ENCODE measurements around the gene ZNF599. TPM values are rescaled to one million over a fixed set of nuclear protein-coding genes. Genes with fewer than 3 reads are reported as not detected.

ZNF599 gene
- total and polyA plus RNA-seq, 10 donors = 3.3 to 10.5 (median 6.0) TPM

GRCh38 chr19:34793565-34793964, 20.6 kb upstream of the ZNF599 start:
- intact Hi-C loops (cut with DNase I; ENCODE audit: low total_unique reads) = no loop called here
- Histone ChIP-seq H3K36me3 (no peaks in the 10 kb centered on the region), H3K27me3 (replicated peaks in 1 of 7) (no peaks in the 10 kb centered on the region), H3K9me3 (peaks cover 0 to 25% (median 3%) of the 10 kb centered on the region in 8 donors), H3K27ac (no peak overlapping the region), H3K4me3 (no peak overlapping the region), H3K4me1 (no peaks in the 10 kb centered on the region)
- 63 to 76% (median 72%) methylated on average over 3 of the region's 3 CpGs for WGBS, 5 donors
- no peak for TF ChIP-seq POLR2A (IDR thresholded peaks at IDR 0.05)
- TF ChIP-seq POLR2AphosphoS5 (IDR thresholded peaks at IDR 0.05) = no peak
- TF ChIP-seq, protein P1, sequence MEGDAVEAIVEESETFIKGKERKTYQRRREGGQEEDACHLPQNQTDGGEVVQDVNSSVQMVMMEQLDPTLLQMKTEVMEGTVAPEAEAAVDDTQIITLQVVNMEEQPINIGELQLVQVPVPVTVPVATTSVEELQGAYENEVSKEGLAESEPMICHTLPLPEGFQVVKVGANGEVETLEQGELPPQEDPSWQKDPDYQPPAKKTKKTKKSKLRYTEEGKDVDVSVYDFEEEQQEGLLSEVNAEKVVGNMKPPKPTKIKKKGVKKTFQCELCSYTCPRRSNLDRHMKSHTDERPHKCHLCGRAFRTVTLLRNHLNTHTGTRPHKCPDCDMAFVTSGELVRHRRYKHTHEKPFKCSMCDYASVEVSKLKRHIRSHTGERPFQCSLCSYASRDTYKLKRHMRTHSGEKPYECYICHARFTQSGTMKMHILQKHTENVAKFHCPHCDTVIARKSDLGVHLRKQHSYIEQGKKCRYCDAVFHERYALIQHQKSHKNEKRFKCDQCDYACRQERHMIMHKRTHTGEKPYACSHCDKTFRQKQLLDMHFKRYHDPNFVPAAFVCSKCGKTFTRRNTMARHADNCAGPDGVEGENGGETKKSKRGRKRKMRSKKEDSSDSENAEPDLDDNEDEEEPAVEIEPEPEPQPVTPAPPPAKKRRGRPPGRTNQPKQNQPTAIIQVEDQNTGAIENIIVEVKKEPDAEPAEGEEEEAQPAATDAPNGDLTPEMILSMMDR (IDR thresholded peaks at IDR 0.05 in 8 of 11, conservative IDR thresholded peaks at IDR 0.05 in 3 of 11) = no peak
- DNase-seq = no peak

GRCh38 chr19:34788074-34788473, 15.1 kb upstream of the ZNF599 start:
- peaks cover 0 to 9% (median 0%) of the 10 kb centered on the region in 8 donors for H3K9me3 ChIP-seq
- H3K4me3 ChIP-seq = no peak overlapping the region
- no peak for DNase-seq
- no peaks in the 10 kb centered on the region for H3K27me3 ChIP-seq (replicated peaks in 1 of 7)
- no peak overlapping the region for H3K27ac ChIP-seq
- intact Hi-C loops (cut with DNase I; ENCODE audit: low total_unique reads) = no loop called here
- 59 to 73% (median 60%) methylated on average over 2 of the region's 2 CpGs for WGBS, 5 donors
- no peak for TF ChIP-seq POLR2A (IDR thresholded peaks at IDR 0.05)
- TF ChIP-seq, protein P1 (IDR thresholded peaks at IDR 0.05 in 8 of 11, conservative IDR thresholded peaks at IDR 0.05 in 3 of 11) = no peak
- TF ChIP-seq POLR2AphosphoS5 (IDR thresholded peaks at IDR 0.05) = no peak
- no peaks in the 10 kb centered on the region for H3K36me3 ChIP-seq
- no peaks in the 10 kb centered on the region for H3K4me1 ChIP-seq

DNA sequence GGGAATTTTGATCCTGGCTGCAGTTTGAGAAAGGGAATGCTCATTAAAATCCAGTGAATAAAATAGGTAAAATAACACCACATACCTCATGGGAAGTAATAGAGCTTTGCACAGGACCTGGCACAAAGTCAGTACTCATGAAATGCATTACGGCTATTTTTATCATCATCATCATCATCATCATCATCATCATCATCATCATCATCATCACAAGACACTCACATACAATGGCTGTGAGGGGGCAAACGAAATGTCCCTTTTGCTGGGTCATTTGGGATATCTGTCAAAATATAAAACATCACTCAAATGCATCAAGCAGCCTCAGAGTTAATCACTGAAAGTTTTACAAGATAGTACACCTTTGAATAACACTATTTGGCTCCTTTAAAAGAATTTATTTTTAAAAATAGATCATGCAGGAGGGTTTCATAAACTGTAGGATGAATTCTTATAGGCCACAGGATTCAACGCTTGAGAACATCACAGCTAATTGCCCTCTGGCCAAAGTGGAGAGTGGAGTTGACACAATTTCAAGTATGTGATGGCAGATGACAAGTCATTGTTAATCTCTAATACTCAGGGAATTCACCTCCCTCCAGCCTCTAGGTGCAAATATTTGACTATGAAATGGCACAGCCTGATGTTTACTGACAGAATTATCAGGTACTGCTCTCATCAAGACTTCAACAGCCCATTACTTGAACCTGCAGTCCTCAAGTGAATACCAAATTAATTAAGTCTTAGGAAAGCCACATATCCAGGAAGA, 14.2 kb upstream of the ZNF599 start:
- H3K27ac ChIP-seq = no peak overlapping the region
- intact Hi-C loops (cut with DNase I; ENCODE audit: low total_unique reads) = no loop called here
- peaks cover 0 to 9% (median 0%) of the 10 kb centered on the region in 8 donors for H3K9me3 ChIP-seq
- DNase-seq = no peak
- no peaks in the 10 kb centered on the region for H3K36me3 ChIP-seq
- no peaks in the 10 kb centered on the region for H3K4me1 ChIP-seq
- H3K27me3 ChIP-seq (replicated peaks in 1 of 7) = no peaks in the 10 kb centered on the region
- no peak overlapping the region for H3K4me3 ChIP-seq
- WGBS, 5 donors = 78 to 84% (median 79%) methylated on average over 3 of the region's 3 CpGs
- no peak for TF ChIP-seq POLR2A (IDR thresholded peaks at IDR 0.05)
- TF ChIP-seq POLR2AphosphoS5 (IDR thresholded peaks at IDR 0.05) = no peak
- TF ChIP-seq, protein P1 (IDR thresholded peaks at IDR 0.05 in 8 of 11, conservative IDR thresholded peaks at IDR 0.05 in 3 of 11) = no peak

GRCh38 chr19:34786236-34786635, 13.2 kb upstream of the ZNF599 start:
- Histone ChIP-seq H3K4me1 (no peaks in the 10 kb centered on the region), H3K27me3 (replicated peaks in 1 of 7) (no peaks in the 10 kb centered on the region), H3K4me3 (no peak overlapping the region), H3K9me3 (peaks cover 0 to 9% (median 0%) of the 10 kb centered on the region in 8 donors), H3K27ac (no peak overlapping the region), H3K36me3 (no peaks in the 10 kb centered on the region)
- TF ChIP-seq POLR2A (IDR thresholded peaks at IDR 0.05) (no peak), POLR2AphosphoS5 (IDR thresholded peaks at IDR 0.05) (no peak)
- TF ChIP-seq, protein P1 (IDR thresholded peaks at IDR 0.05 in 8 of 11, conservative IDR thresholded peaks at IDR 0.05 in 3 of 11) = no peak
- WGBS, 5 donors = 74 to 84% (median 81%) methylated on average over 5 of the region's 5 CpGs
- intact Hi-C loops (cut with DNase I; ENCODE audit: low total_unique reads) = no loop called here
- no peak for DNase-seq
